Natural killer cell (primary cell): ENCODE results near the gene METRN. TPM values are rescaled to one million over a fixed set of nuclear protein-coding genes. Genes with fewer than 3 reads are reported as not detected.

ENCODE experiments used
- ATAC-seq, 3 donors: fragments of 150-1000 bp in 2 of 3; fragments of 200-7000 bp in 1 of 3; cut with Tn5 transposase; 1 replicate in 1 of 3; 2 replicates in 2 of 3; pipeline ENCODE4 v1.10.0; 2021; ENCODE audit warnings: mild to moderate bottlenecking in 2 of 3, moderate library complexity in 2 of 3
- DNase-seq, 2 donors: peaks; one replicate each; pipeline versions ENCODE4 v3.0.0 to v3.0.0-alpha.2; 2013 to 2021; ENCODE audit warnings: mixed read lengths in 1 of 2
- H3K27ac ChIP-seq: one replicate; pipeline ENCODE4 v1.5.1; 2013; ENCODE audit warnings: mild to moderate bottlenecking, low read length
- H3K27me3 ChIP-seq: one replicate; pipeline ENCODE4 v1.6.1; 2013; ENCODE audit warnings: low read length; ENCODE audit not compliant: control insufficient read depth, insufficient read depth
- H3K36me3 ChIP-seq: one replicate; pipeline ENCODE4 v1.6.1; 2013; ENCODE audit warnings: low read length; ENCODE audit not compliant: control insufficient read depth, insufficient read depth
- H3K4me1 ChIP-seq: one replicate; pipeline ENCODE4 v1.6.1; 2013; ENCODE audit warnings: low read length; ENCODE audit not compliant: control insufficient read depth, insufficient read depth
- H3K4me3 ChIP-seq: one replicate; pipeline ENCODE4 v1.5.1; 2013; ENCODE audit warnings: low read length
- H3K9me3 ChIP-seq: one replicate; pipeline ENCODE4 v1.6.1; 2013; ENCODE audit warnings: low read length; ENCODE audit not compliant: control insufficient read depth, insufficient read depth
- H3K27ac Mint-ChIP-seq, 2 donors: one replicate each; pipeline ENCODE4 v1.8.0; 2022; ENCODE audit warnings: mild to moderate bottlenecking in 2 of 2, mixed read lengths in 2 of 2, moderate library complexity in 1 of 2
- H3K27me3 Mint-ChIP-seq, 2 donors: one replicate each; pipeline ENCODE4 v1.8.0; 2022; ENCODE audit warnings: low read depth in 2 of 2, mixed read lengths in 2 of 2
- H3K36me3 Mint-ChIP-seq: one replicate; pipeline ENCODE4 v1.8.0; 2022; ENCODE audit warnings: mixed read lengths
- H3K4me1 Mint-ChIP-seq, 2 donors: one replicate each; pipeline ENCODE4 v1.8.0; 2022; ENCODE audit warnings: mixed read lengths in 2 of 2
- H3K4me3 Mint-ChIP-seq: one replicate; pipeline ENCODE4 v1.8.0; 2022; ENCODE audit warnings: mild to moderate bottlenecking, moderate library complexity, mixed read lengths
- H3K9me3 Mint-ChIP-seq, 2 donors: one replicate each; pipeline ENCODE4 v1.8.0; 2022; ENCODE audit warnings: mixed read lengths in 2 of 2
- CTCF ChIP-seq: fragments of 200-600 bp; IDR thresholded peaks from one replicate; pipeline ENCODE4 v1.8.0; 2022; ENCODE audit warnings: antibody characterized with exemption
- WGBS: methylation state at CpG from one replicate; pipeline ENCODE4 v1.1.7; 2013; ENCODE audit warnings: missing lambda C conversion rate; ENCODE audit not compliant: insufficient coverage; 5-methylcytosine and 5-hydroxymethylcytosine counted together
- intact Hi-C: fragments of 100-400 bp; cut with micrococcal nuclease; formaldehyde crosslinking; loops from one replicate; pipeline ENCODE4 v1.14.2; 2022
- total RNA-seq, 4 donors: library from RNA; stranded (reverse); fragments of 120-200 nt in 1 of 4; gene quantifications; one replicate each; pipeline versions ENCODE4 v1.2.3 to v1.2.4, GENCODE V29; 2013 to 2022

The METRN gene
- total RNA-seq, 3 donors from 2014 or later (not counting 1 experiment from before 2014, with no cell fraction given): 11.8 to 16.6 (median 14.3) TPM

DNA sequence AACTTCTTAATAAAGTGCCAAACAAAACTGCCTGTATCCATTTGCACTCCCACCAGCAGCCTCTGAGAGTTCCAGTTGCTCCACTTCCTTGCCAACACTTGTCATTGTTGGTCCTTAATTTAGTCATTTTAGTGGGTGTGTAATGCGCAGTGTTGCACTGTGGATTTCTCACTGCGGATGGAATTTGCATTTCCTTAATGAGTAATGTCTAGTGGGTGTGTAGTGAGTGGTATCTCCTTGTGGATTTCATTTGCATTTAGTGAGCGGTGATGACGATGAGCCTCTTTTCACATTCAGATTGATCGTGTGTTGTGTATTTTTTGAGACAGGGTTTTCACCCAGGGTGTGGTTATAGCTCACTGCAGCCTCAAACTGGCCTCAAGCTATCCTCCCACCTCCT, 41.5 kb downstream of the METRN start:
- no peaks in the 10 kb centered on the region for H3K4me1 ChIP-seq
- ATAC-seq (no peak), DNase-seq (no peak)
- Mint-ChIP-seq H3K4me1 (peaks cover 0 to 5% of the 10 kb centered on the region in 2 donors), H3K4me3 (no peak overlapping the region), H3K36me3 (no peaks in the 10 kb centered on the region), H3K27ac (no peak overlapping the region), H3K27me3 (peaks cover 3 to 14% of the 10 kb centered on the region in 2 donors), H3K9me3 (no peaks in the 10 kb centered on the region)
- no peaks in the 10 kb centered on the region for H3K27me3 ChIP-seq
- no peaks in the 10 kb centered on the region for H3K36me3 ChIP-seq
- 96% methylated on average over 5 of the region's 5 CpGs for WGBS
- H3K9me3 ChIP-seq: no peaks in the 10 kb centered on the region
- no peak overlapping the region for H3K4me3 ChIP-seq
- intact Hi-C loops: no loop called here
- H3K27ac ChIP-seq: no peak overlapping the region
- TF ChIP-seq CTCF: no peak

- Histone ChIP-seq H3K4me3 (no peak overlapping the region), H3K27me3 (no peaks in the 10 kb centered on the region), H3K36me3 (no peaks in the 10 kb centered on the region), H3K27ac (no peak overlapping the region), H3K9me3 (no peaks in the 10 kb centered on the region), H3K4me1 (no peaks in the 10 kb centered on the region)
- H3K36me3 Mint-ChIP-seq: no peaks in the 10 kb centered on the region
- H3K27ac Mint-ChIP-seq: no peak overlapping the region
- no peak for ATAC-seq
- peaks cover 3 to 14% of the 10 kb centered on the region in 2 donors for H3K27me3 Mint-ChIP-seq
- peaks cover 0 to 5% of the 10 kb centered on the region in 2 donors for H3K4me1 Mint-ChIP-seq
- WGBS: 96% methylated on average over 34 of the region's 34 CpGs
- intact Hi-C loops: no loop called here
- no peak for DNase-seq
- TF ChIP-seq CTCF: no peak
- H3K4me3 Mint-ChIP-seq: no peak overlapping the region
- no peaks in the 10 kb centered on the region for H3K9me3 Mint-ChIP-seq
Observed at GRCh38 chr16:759110-759910, 44.4 kb downstream of the METRN start.

DNA sequence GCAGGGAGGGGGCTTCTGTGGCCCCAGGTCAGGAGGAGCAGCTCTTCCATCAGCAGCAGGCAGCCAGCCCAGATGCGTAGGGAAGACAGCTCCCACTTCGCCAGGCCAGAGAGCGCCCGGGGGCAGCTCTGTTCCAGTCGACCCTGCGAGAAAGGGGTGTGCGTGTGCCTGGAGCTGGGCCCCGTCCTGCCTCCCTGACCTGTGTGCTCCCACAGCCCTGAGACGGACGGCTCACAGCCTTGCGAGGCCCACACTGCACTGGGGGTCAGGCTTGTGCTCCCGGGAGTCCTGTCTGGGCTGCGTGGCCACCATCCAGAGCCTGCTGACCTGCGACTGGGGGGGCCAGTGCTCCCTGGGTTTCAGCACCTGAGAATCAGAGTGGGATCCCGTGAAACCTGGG, 45.1 kb downstream of the METRN start:
- Histone ChIP-seq H3K9me3 (no peaks in the 10 kb centered on the region), H3K4me1 (no peaks in the 10 kb centered on the region), H3K36me3 (no peaks in the 10 kb centered on the region), H3K27me3 (no peaks in the 10 kb centered on the region), H3K27ac (no peak overlapping the region), H3K4me3 (no peak overlapping the region)
- ATAC-seq (no peak), DNase-seq (no peak)
- Mint-ChIP-seq H3K36me3 (no peaks in the 10 kb centered on the region), H3K4me3 (no peak overlapping the region), H3K9me3 (no peaks in the 10 kb centered on the region), H3K27ac (no peak overlapping the region), H3K27me3 (peaks cover 3 to 14% of the 10 kb centered on the region in 2 donors), H3K4me1 (peaks cover 0 to 5% of the 10 kb centered on the region in 2 donors)
- WGBS: 88% methylated on average over 15 of the region's 15 CpGs
- intact Hi-C loops: no loop called here
- no peak for TF ChIP-seq CTCF
